HepG2 (cell line): ENCODE measurements around the gene PKLR. TPM values are rescaled to one million over a fixed set of nuclear protein-coding genes. Genes with fewer than 3 reads are reported as not detected.

Experiments
- ASH2L ChIP-seq: fragments of 300-600, 200-600 bp; sonication (generic); IDR thresholded peaks from 2 replicates; pipeline ENCODE4 v1.7.0; 2017; ENCODE audit warnings: low read depth, mild to moderate bottlenecking, moderate library complexity, mixed read lengths, low read length; ENCODE audit not compliant: insufficient read length
- MYC ChIP-seq: sonication (generic); formaldehyde crosslinking; IDR thresholded peaks from 2 replicates; pipeline ENCODE4 v1.9.0; 2021; ENCODE audit warnings: missing genetic modification reagents, borderline replicate concordance
- NFE2 ChIP-seq: sonication (generic); formaldehyde crosslinking; IDR thresholded peaks from 2 replicates; pipeline ENCODE4 v1.4.0; 2020; ENCODE audit warnings: missing genetic modification reagents
- polyA plus RNA-seq, 8 experiments: library from polyadenylated mRNA; depleted of rRNA in 3 of 8; stranded (reverse) in 7 of 8; unstranded in 1 of 8; fragments of >200 nt; fragmentation: Illumina TruSeq in 4 of 8; extraction: Trizol in 4 of 8; gene quantifications; 2 replicates each; pipeline versions ENCODE4 v1.2.1 to v1.2.3, GENCODE V29; 2011 to 2016; ENCODE audit warnings: low read depth in 4 of 8, missing spikeins in 1 of 8, mixed read lengths in 1 of 8; ENCODE audit not compliant: insufficient read depth in 1 of 8
- total RNA-seq, 5 experiments: library from RNA; depleted of rRNA; stranded (reverse); fragments of >200 nt; fragmentation: Illumina TruSeq; extraction: Trizol; gene quantifications; 2 replicates each; pipeline ENCODE4 v1.2.3, GENCODE V29; 2016; ENCODE audit warnings: low read depth in 1 of 5
- TF ChIP-seq, protein P1 (sequence below): sonication (generic); formaldehyde crosslinking; IDR thresholded peaks from 2 replicates; pipeline ENCODE4 v1.5.0; 2020; ENCODE audit warnings: mild to moderate bottlenecking, missing genetic modification reagents, borderline replicate concordance
- TF ChIP-seq, protein P2 (sequence below): sonication (generic); formaldehyde crosslinking; IDR thresholded peaks from one replicate; pipeline ENCODE4 v1.5.1; 2020; ENCODE audit warnings: mild to moderate bottlenecking, missing genetic modification reagents; ENCODE audit errors: not compliant biosample characterization
- TF ChIP-seq, protein P3 (sequence below): sonication (generic); formaldehyde crosslinking; IDR thresholded peaks from 2 replicates; pipeline ENCODE4 v1.5.0; 2020; ENCODE audit warnings: mild to moderate bottlenecking, missing genetic modification reagents, borderline replicate concordance

PKLR gene
- total and polyA plus RNA-seq, 2 of the 13 experiments (the other 11 are each of a cell fraction or from before 2014, with no cell fraction given) = 10.3 to 29.3 TPM

DNA sequence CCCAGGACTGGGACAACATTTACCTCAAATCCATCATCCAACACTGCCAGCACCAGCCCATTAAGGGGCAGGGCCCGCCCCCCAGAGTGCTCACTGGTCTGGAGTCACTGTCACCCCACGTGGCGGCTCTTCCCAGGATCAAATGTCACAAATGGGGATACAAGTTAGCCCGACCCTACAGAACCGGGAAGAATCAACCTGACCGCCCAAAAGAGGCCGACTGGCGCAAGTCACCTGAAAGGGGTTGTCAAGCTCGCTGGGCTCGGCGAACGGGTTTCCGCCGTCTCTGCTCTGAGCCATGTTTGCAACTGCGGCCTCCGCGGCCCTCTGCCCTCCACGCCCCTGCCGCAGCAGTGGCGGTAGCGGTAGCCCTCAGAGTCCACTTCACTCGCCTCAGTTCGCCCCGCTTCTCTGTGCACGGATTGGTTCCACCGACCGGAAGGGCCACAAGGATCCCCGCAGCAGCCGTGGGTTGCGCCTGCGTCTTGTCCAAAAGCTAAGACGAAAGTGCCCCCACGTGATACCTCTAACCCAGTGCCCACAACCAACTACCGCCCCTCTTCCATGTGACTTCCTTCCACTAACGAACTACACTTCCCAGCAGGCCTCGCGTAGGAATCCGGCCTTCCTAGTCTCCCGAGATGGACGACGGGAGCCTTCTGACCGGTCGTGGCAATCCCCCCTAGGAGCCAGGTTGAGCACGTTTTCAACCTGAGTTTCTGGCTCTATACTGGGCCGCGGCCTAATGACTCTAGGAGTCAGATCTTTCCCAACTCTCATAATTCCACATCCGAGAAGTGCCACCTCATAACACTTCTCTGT, 39.2 kb downstream of the PKLR start, which contains the start of gene SCAMP3 (continued):
- TF ChIP-seq, protein P1, sequence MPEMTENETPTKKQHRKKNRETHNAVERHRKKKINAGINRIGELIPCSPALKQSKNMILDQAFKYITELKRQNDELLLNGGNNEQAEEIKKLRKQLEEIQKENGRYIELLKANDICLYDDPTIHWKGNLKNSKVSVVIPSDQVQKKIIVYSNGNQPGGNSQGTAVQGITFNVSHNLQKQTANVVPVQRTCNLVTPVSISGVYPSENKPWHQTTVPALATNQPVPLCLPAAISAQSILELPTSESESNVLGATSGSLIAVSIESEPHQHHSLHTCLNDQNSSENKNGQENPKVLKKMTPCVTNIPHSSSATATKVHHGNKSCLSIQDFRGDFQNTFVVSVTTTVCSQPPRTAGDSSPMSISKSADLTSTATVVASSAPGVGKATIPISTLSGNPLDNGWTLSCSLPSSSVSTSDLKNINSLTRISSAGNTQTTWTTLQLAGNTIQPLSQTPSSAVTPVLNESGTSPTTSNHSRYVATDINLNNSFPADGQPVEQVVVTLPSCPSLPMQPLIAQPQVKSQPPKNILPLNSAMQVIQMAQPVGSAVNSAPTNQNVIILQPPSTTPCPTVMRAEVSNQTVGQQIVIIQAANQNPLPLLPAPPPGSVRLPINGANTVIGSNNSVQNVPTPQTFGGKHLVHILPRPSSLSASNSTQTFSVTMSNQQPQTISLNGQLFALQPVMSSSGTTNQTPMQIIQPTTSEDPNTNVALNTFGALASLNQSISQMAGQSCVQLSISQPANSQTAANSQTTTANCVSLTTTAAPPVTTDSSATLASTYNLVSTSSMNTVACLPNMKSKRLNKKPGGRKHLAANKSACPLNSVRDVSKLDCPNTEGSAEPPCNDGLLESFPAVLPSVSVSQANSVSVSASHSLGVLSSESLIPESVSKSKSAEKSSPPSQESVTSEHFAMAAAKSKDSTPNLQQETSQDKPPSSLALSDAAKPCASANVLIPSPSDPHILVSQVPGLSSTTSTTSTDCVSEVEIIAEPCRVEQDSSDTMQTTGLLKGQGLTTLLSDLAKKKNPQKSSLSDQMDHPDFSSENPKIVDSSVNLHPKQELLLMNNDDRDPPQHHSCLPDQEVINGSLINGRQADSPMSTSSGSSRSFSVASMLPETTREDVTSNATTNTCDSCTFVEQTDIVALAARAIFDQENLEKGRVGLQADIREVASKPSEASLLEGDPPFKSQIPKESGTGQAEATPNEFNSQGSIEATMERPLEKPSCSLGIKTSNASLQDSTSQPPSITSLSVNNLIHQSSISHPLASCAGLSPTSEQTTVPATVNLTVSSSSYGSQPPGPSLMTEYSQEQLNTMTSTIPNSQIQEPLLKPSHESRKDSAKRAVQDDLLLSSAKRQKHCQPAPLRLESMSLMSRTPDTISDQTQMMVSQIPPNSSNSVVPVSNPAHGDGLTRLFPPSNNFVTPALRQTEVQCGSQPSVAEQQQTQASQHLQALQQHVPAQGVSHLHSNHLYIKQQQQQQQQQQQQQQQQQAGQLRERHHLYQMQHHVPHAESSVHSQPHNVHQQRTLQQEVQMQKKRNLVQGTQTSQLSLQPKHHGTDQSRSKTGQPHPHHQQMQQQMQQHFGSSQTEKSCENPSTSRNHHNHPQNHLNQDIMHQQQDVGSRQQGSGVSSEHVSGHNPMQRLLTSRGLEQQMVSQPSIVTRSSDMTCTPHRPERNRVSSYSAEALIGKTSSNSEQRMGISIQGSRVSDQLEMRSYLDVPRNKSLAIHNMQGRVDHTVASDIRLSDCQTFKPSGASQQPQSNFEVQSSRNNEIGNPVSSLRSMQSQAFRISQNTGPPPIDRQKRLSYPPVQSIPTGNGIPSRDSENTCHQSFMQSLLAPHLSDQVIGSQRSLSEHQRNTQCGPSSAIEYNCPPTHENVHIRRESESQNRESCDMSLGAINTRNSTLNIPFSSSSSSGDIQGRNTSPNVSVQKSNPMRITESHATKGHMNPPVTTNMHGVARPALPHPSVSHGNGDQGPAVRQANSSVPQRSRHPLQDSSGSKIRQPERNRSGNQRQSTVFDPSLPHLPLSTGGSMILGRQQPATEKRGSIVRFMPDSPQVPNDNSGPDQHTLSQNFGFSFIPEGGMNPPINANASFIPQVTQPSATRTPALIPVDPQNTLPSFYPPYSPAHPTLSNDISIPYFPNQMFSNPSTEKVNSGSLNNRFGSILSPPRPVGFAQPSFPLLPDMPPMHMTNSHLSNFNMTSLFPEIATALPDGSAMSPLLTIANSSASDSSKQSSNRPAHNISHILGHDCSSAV (CRISPR knock-in tag) = peak; percentile 85; the same call in 1 of the 2 replicates
- TF ChIP-seq, protein P2, sequence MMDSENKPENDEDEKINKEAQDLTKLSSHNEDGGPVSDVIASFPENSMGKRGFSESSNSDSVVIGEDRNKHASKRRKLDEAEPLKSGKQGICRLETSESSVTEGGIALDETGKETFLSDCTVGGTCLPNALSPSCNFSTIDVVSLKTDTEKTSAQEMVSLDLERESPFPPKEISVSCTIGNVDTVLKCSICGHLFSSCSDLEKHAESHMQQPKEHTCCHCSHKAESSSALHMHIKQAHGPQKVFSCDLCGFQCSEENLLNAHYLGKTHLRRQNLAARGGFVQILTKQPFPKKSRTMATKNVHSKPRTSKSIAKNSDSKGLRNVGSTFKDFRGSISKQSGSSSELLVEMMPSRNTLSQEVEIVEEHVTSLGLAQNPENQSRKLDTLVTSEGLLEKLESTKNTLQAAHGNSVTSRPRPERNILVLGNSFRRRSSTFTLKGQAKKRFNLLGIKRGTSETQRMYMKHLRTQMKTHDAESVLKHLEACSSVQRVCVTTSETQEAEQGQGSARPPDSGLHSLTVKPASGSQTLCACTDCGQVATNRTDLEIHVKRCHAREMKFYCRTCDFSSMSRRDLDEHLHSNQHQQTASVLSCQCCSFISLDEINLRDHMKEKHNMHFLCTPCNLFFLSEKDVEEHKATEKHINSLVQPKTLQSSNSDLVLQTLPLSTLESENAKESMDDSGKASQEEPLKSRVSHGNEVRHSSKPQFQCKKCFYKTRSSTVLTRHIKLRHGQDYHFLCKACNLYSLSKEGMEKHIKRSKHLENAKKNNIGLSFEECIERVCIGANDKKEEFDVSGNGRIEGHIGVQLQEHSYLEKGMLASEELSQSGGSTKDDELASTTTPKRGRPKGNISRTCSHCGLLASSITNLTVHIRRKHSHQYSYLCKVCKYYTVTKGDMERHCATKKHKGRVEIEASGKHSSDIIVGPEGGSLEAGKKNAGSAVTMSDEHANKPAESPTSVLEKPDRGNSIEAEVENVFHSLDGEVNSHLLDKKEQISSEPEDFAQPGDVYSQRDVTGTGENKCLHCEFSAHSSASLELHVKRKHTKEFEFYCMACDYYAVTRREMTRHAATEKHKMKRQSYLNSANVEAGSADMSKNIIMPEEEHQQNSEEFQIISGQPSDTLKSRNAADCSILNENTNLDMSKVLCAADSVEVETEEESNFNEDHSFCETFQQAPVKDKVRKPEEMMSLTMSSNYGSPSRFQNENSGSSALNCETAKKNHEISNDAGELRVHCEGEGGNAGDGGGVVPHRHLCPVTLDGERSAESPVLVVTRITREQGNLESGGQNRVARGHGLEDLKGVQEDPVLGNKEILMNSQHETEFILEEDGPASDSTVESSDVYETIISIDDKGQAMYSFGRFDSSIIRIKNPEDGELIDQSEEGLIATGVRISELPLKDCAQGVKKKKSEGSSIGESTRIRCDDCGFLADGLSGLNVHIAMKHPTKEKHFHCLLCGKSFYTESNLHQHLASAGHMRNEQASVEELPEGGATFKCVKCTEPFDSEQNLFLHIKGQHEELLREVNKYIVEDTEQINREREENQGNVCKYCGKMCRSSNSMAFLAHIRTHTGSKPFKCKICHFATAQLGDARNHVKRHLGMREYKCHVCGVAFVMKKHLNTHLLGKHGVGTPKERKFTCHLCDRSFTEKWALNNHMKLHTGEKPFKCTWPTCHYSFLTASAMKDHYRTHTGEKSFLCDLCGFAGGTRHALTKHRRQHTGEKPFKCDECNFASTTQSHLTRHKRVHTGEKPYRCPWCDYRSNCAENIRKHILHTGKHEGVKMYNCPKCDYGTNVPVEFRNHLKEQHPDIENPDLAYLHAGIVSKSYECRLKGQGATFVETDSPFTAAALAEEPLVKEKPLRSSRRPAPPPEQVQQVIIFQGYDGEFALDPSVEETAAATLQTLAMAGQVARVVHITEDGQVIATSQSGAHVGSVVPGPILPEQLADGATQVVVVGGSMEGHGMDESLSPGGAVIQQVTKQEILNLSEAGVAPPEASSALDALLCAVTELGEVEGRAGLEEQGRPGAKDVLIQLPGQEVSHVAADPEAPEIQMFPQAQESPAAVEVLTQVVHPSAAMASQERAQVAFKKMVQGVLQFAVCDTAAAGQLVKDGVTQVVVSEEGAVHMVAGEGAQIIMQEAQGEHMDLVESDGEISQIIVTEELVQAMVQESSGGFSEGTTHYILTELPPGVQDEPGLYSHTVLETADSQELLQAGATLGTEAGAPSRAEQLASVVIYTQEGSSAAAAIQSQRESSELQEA = no peak
- TF ChIP-seq MYC (CRISPR knock-in tag) (peak; percentile 81), ASH2L (peak; percentile 58), NFE2 (CRISPR knock-in tag) (no peak)
- TF ChIP-seq, protein P3, sequence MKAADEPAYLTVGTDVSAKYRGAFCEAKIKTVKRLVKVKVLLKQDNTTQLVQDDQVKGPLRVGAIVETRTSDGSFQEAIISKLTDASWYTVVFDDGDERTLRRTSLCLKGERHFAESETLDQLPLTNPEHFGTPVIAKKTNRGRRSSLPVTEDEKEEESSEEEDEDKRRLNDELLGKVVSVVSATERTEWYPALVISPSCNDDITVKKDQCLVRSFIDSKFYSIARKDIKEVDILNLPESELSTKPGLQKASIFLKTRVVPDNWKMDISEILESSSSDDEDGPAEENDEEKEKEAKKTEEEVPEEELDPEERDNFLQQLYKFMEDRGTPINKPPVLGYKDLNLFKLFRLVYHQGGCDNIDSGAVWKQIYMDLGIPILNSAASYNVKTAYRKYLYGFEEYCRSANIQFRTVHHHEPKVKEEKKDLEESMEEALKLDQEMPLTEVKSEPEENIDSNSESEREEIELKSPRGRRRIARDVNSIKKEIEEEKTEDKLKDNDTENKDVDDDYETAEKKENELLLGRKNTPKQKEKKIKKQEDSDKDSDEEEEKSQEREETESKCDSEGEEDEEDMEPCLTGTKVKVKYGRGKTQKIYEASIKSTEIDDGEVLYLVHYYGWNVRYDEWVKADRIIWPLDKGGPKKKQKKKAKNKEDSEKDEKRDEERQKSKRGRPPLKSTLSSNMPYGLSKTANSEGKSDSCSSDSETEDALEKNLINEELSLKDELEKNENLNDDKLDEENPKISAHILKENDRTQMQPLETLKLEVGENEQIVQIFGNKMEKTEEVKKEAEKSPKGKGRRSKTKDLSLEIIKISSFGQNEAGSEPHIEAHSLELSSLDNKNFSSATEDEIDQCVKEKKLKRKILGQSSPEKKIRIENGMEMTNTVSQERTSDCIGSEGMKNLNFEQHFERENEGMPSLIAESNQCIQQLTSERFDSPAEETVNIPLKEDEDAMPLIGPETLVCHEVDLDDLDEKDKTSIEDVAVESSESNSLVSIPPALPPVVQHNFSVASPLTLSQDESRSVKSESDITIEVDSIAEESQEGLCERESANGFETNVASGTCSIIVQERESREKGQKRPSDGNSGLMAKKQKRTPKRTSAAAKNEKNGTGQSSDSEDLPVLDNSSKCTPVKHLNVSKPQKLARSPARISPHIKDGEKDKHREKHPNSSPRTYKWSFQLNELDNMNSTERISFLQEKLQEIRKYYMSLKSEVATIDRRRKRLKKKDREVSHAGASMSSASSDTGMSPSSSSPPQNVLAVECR (CRISPR knock-in tag) = peak; percentile 98
